Panc1 (cell line): ENCODE data around the gene FANCI. TPM values are rescaled to one million over a fixed set of nuclear protein-coding genes. Genes with fewer than 3 reads are reported as not detected.

ENCODE experiments used
- ATAC-seq: fragments of 200-7000 bp; cut with Tn5 transposase; 2 replicates; pipeline ENCODE4 v1.9.1; 2020; ENCODE audit warnings: mild to moderate bottlenecking, moderate library complexity
- Bru-seq: library from RNA; stranded (reverse); fragments of 400-500 nt; gene quantifications from one replicate; lab custom pipeline; 2021; lab: Mats Ljungman, UMichigan
- BruChase-seq, 2 experiments: library from RNA; stranded (reverse); fragments of 400-500 nt; gene quantifications; one replicate each; lab custom pipeline; 2021; lab: Mats Ljungman, UMichigan
- BruUV-seq: library from RNA; stranded (reverse); fragments of 400-500 nt; replicated peaks from 2 replicates; lab custom pipeline; 2021; lab: Mats Ljungman, UMichigan
- CTCF ChIA-PET: fragments of 300-600 bp; sonication (Branson Sonifier 250); formaldehyde crosslinking; loops from one replicate; lab custom pipeline; 2022; ENCODE audit warnings: antibody characterized with exemption; lab: Charles Lee
- POLR2A ChIA-PET: fragments of 300-600 bp; sonication (Branson Sonifier 250); formaldehyde crosslinking; loops from one replicate; lab custom pipeline; 2022; ENCODE audit warnings: antibody characterized with exemption; lab: Charles Lee
- DNase-seq: peaks from one replicate; pipeline ENCODE4 v3.0.0-alpha.2; 2010; ENCODE audit warnings: low read depth, low spot score
- H3K27ac ChIP-seq: 2 replicates; pipeline ENCODE4 v1.5.1; 2011; ENCODE audit warnings: mild to moderate bottlenecking, low read length, inconsistent platforms
- H3K27me3 ChIP-seq: fragments of 200-500 bp; sonication (Bioruptor generic); 2 replicates; pipeline ENCODE4 v1.6.0; 2014; ENCODE audit warnings: low read length, inconsistent platforms; ENCODE audit not compliant: control insufficient read depth, insufficient read depth
- H3K36me3 ChIP-seq: fragments of 200-500 bp; sonication (Bioruptor generic); 2 replicates; pipeline ENCODE4 v1.5.1; 2014; ENCODE audit warnings: inconsistent platforms, mild to moderate bottlenecking, low read length, moderate library complexity; ENCODE audit not compliant: control insufficient read depth, insufficient read depth
- H3K4me1 ChIP-seq: 2 replicates; pipeline ENCODE4 v1.5.1; 2011; ENCODE audit warnings: inconsistent platforms, mild to moderate bottlenecking, low read length, moderate library complexity; ENCODE audit not compliant: control insufficient read depth, insufficient read depth
- H3K4me3 ChIP-seq, 2 experiments: 2 replicates each; pipeline ENCODE4 v1.5.1; 2011 to 2012; ENCODE audit warnings: low read depth in 2 of 2, low read length in 2 of 2, mild to moderate bottlenecking in 2 of 2, inconsistent platforms in 1 of 2, moderate library complexity in 1 of 2
- H3K9me3 ChIP-seq: fragments of 200-500 bp; sonication (Bioruptor generic); 2 replicates; pipeline ENCODE4 v1.5.1; 2014; ENCODE audit warnings: low read depth, mild to moderate bottlenecking, inconsistent platforms, low read length, moderate library complexity; ENCODE audit not compliant: control insufficient read depth, insufficient read depth
- CTCF ChIP-seq: fragments of 450-650 bp; IDR thresholded peaks from 2 replicates; pipeline ENCODE4 v1.5.1; 2017; ENCODE audit warnings: mild to moderate bottlenecking
- POLR2AphosphoS5 ChIP-seq: IDR thresholded peaks from 2 replicates; pipeline ENCODE4 v1.6.1; 2012; ENCODE audit warnings: mild to moderate bottlenecking, low read depth, low read length, moderate library complexity
- REST ChIP-seq, 2 experiments: IDR thresholded peaks; 2 replicates each; pipeline ENCODE4 v1.6.1; 2011 to 2012; ENCODE audit warnings: low read depth in 2 of 2, control low read depth in 1 of 2, low read length in 1 of 2, mild to moderate bottlenecking in 1 of 2, moderate library complexity in 1 of 2; ENCODE audit not compliant: insufficient read depth in 1 of 2
- SIN3A ChIP-seq: IDR thresholded peaks from 2 replicates; pipeline ENCODE4 v1.6.1; 2012; ENCODE audit warnings: low read depth, mild to moderate bottlenecking, low read length, moderate library complexity, borderline replicate concordance; ENCODE audit not compliant: insufficient read depth
- TCF7L2 ChIP-seq: IDR thresholded peaks from 2 replicates; pipeline ENCODE4 v1.6.1; 2011; ENCODE audit warnings: mild to moderate bottlenecking, low read depth, low read length, inconsistent platforms
- in situ Hi-C: cut with HindIII; loops from 2 replicates; pipeline ENCODE4 v1.10.0; 2016; ENCODE audit warnings: low sequenced_read_pairs, low pct_unique_long_range_greater_than_20kb
- intact Hi-C: fragments of 100-400 bp; cut with micrococcal nuclease; formaldehyde crosslinking; loops from one replicate; pipeline ENCODE4 v1.10.0; 2022; ENCODE audit not compliant: unreplicated experiment
- long read RNA-seq: library from polyadenylated mRNA; unstranded; transcript quantifications from one replicate; pipeline ENCODE4 v2.0.0, GENCODE V29; 2021; ENCODE audit not compliant: unreplicated experiment
- polyA plus RNA-seq: library from polyadenylated mRNA; unstranded; fragments of >200 nt; gene quantifications from one replicate; pipeline ENCODE4 v1.2.1, GENCODE V29; 2012; ENCODE audit warnings: missing spikeins; ENCODE audit not compliant: insufficient read length
- total RNA-seq: library from RNA; stranded (reverse); gene quantifications from one replicate; pipeline ENCODE4 v1.2.1, GENCODE V29; 2021; ENCODE audit not compliant: unreplicated experiment

FANCI gene
- total RNA-seq, result 96.2 TPM
- 16.3 TPM for polyA plus RNA-seq
- Bru-seq, nascent RNA, result percentile 89 among the genes with signal in this experiment
- BruChase-seq, experiment 1, labeled RNA remaining after a 2-hour chase, result percentile 89 among the genes with signal in this experiment
- percentile 87 among the genes with signal in this experiment for BruChase-seq, experiment 2, labeled RNA remaining after a 6-hour chase
- long read RNA-seq, full-length matches to known transcripts, result 29 of 140 reads
- long read RNA-seq, partial matches to known transcripts, result 20 of 140 reads
- long read RNA-seq, other reads (novel, unspliced or antisense), result 91 of 140 reads

GRCh38 chr15:89243691-89244573, at the start of gene FANCI:
FANCI (plus strand) TSS chr15:89243979; CDS start chr15:89247648, 3,669 bp downstream.
- peak; percentile 98 for ATAC-seq
- Histone ChIP-seq H3K27ac (peak within 1 kb of the TSS; percentile 92), H3K4me1 (peaks cover 7% of the 10 kb centered on the region), H3K4me3 (peak within 1 kb of the TSS; percentile 82 to 96), H3K9me3 (no peaks in the 10 kb centered on the region), H3K36me3 (peaks cover 15% of the 10 kb centered on the region), H3K27me3 (no peaks in the 10 kb centered on the region)
- BruUV-seq, result TSS peak; percentile 78
- CTCF ChIA-PET, result interaction anchor here (0.5 to 1.4 kb wide), 3 partner anchors 20 to 38 kb away, joined by 6 to 10 read pairs (median 6); no protein-coding TSS in a partner anchor
- in situ Hi-C loops, result no loop called here
- TF ChIP-seq TCF7L2, result peak; percentile 59; the same call in 1 of the 2 replicates
- peak; percentile 84 for TF ChIP-seq CTCF
- peak; percentile 93 for TF ChIP-seq POLR2AphosphoS5
- peak; percentile 100 for TF ChIP-seq SIN3A
- TF ChIP-seq REST (IDR thresholded peaks at IDR 0.05; ENCODE audit: insufficient read depth in 1 of 2, low read depth in 2 of 2, low read length in 1 of 2), result no peak; a peak in 1 of 4 replicates
- DNase-seq, result peak; percentile 84
- intact Hi-C loops, result loop anchor here (2.0 kb wide), 1 partner anchor 37 kb away; no protein-coding TSS in a partner anchor
- POLR2A ChIA-PET, result interaction anchor here (0.6 kb wide), 1 partner anchor 1022 kb away, joined by 4 read pairs; no protein-coding TSS in a partner anchor

DNA sequence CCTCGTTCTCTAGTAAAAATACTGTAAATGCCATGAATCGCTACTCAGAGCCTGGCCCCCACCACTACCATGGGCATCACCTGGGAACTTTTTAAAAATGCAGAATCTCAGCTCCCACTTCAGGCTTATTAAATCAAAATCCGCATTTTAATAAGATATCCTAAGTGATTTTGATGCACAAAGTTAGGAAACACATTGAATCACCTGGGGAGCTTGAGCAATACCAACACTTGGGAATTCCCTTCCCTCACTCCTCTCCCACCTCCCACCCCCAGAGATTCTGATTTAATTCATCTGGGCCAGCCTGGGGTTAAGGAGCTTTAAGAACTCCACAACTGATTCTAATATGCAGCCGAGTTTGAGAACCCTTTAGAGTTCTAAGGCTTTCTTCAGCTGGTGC, 49.2 kb upstream of the FANCI start:
- BruUV-seq, result no TSS peak
- ATAC-seq (no peak), DNase-seq (no peak)
- intact Hi-C loops, result no loop called here
- POLR2A ChIA-PET, result interaction anchor here (0.6 kb wide), 1 partner anchor 285 kb away, joined by 5 read pairs; no protein-coding TSS in a partner anchor
- Histone ChIP-seq H3K27me3 (no peaks in the 10 kb centered on the region), H3K36me3 (0 out of 2 replicates have a peak, but pooled peaks cover 3% of the 10 kb centered on the region), H3K4me1 (no peaks in the 10 kb centered on the region), H3K4me3 (no peak overlapping the region), H3K27ac (no peak overlapping the region), H3K9me3 (no peaks in the 10 kb centered on the region)
- CTCF ChIA-PET, result interaction anchor here (1.0 kb wide), 1 partner anchor 12 kb away, joined by 6 read pairs; no protein-coding TSS in a partner anchor
- TF ChIP-seq TCF7L2 (no peak), CTCF (no peak), POLR2AphosphoS5 (no peak), SIN3A (no peak), REST (IDR thresholded peaks at IDR 0.05; ENCODE audit: insufficient read depth in 1 of 2, low read depth in 2 of 2, low read length in 1 of 2) (no peak)
- in situ Hi-C loops, result no loop called here
